Vagina (tissue), 2 donors: ENCODE results near the gene UBR3.

Source experiments
- POLR2A ChIP-seq, 2 donors: fragments of 450-650 bp; IDR thresholded peaks; one replicate each; pipeline ENCODE4 v1.6.1; 2017; ENCODE audit warnings: antibody characterized with exemption in 2 of 2, mild to moderate bottlenecking in 2 of 2, moderate library complexity in 2 of 2
- POLR2AphosphoS5 ChIP-seq, 2 donors: sonication (generic); formaldehyde crosslinking; IDR thresholded peaks; one replicate each; pipeline ENCODE4 v1.9.0; 2017; ENCODE audit warnings: antibody characterized with exemption in 2 of 2, mild to moderate bottlenecking in 2 of 2, low read depth in 1 of 2; ENCODE audit not compliant: insufficient read depth in 1 of 2
- TF ChIP-seq, protein P1 (sequence below), 3 experiments: fragments of 450-650 bp in 2 of 3; fragments of 200-600 bp in 1 of 3; sonication (generic) in 1 of 3; IDR thresholded peaks; one replicate each; pipeline ENCODE4 v1.5.1; 2017 to 2019; ENCODE audit warnings: antibody characterized with exemption in 3 of 3, mild to moderate bottlenecking in 2 of 3, moderate library complexity in 2 of 3

DNA sequence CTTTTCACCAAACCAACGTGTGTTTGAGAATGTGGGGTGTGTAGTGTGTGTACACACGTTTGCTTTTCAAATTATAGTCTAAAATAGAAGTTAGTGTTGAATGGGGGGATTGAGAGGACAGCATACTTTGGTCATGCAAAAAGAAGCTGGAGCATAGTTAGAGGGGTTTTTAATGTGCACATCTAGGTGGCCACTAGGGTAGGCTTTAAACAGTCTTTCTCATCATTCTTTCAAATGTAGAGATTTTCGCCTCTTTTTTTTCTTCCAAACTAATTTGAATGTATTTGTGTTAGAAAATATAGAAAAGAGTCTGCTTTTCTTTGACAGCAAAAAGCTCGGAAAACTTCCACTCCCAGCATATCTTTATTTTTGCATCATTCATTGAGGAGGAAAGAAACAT is 185.5 kb downstream of the UBR3 start:
- no peak for TF ChIP-seq POLR2A (IDR thresholded peaks at IDR 0.05)
- TF ChIP-seq, protein P1, sequence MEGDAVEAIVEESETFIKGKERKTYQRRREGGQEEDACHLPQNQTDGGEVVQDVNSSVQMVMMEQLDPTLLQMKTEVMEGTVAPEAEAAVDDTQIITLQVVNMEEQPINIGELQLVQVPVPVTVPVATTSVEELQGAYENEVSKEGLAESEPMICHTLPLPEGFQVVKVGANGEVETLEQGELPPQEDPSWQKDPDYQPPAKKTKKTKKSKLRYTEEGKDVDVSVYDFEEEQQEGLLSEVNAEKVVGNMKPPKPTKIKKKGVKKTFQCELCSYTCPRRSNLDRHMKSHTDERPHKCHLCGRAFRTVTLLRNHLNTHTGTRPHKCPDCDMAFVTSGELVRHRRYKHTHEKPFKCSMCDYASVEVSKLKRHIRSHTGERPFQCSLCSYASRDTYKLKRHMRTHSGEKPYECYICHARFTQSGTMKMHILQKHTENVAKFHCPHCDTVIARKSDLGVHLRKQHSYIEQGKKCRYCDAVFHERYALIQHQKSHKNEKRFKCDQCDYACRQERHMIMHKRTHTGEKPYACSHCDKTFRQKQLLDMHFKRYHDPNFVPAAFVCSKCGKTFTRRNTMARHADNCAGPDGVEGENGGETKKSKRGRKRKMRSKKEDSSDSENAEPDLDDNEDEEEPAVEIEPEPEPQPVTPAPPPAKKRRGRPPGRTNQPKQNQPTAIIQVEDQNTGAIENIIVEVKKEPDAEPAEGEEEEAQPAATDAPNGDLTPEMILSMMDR (IDR thresholded peaks at IDR 0.05), result no peak
- TF ChIP-seq POLR2AphosphoS5 (IDR thresholded peaks at IDR 0.05; ENCODE audit: insufficient read depth in 1 of 2, low read depth in 1 of 2), result no peak
